ENCODE data around the gene PARP8. TPM values are rescaled to one million over a fixed set of nuclear protein-coding genes. Genes with fewer than 3 reads are reported as not detected.
"Not testable (repeated sequence)": the region's sequence is repeated elsewhere in the genome, so short reads cannot be mapped to it uniquely, and the experiment has no call there.

Gene PARP8
- total and polyA plus RNA-seq, 4 donors, result 11.6 to 59.4 (median 25.3) TPM

DNA sequence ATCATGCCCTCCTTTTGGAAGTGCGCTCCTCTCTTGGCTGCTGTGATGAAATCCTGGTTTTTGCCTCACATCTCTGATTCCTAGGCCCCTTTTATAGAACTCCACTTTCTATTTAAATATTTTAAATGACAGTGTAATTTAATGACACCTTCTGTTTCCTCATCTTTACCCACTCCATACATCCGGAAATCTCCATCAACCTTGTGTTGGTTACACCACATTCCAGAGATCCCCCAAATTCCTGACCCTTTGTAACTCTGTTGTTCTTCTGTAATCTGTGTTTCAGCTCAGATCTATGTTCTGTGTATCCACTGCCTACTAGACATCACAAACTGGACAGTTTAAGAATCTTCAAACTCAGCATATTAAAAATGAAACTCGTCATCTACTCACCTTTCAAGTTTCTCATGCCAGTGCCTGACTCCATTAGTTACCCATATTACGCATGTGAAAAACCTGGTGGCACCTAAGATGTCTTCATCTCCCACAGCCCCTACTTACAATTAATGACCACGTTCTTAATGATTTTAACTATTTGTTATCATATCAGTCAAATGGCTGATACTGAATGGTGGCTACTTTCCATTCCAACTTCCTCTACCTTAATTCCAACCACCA is 25.1 kb downstream of the PARP8 start:
- DNase-seq (no peak), ATAC-seq (ENCODE audit: insufficient read depth, low FRiP score) (no peak)
- H3K36me3 ChIP-seq (ENCODE audit: control insufficient read depth in 4 of 4, insufficient read depth in 4 of 4, low read length in 4 of 4), result no peaks in the 10 kb centered on the region
- H3K9ac ChIP-seq (ENCODE audit: insufficient read depth in 1 of 2, low read length in 2 of 2), result no peak overlapping the region
- H3K4me3 ChIP-seq, result no peak overlapping the region
- TF ChIP-seq, protein P1, sequence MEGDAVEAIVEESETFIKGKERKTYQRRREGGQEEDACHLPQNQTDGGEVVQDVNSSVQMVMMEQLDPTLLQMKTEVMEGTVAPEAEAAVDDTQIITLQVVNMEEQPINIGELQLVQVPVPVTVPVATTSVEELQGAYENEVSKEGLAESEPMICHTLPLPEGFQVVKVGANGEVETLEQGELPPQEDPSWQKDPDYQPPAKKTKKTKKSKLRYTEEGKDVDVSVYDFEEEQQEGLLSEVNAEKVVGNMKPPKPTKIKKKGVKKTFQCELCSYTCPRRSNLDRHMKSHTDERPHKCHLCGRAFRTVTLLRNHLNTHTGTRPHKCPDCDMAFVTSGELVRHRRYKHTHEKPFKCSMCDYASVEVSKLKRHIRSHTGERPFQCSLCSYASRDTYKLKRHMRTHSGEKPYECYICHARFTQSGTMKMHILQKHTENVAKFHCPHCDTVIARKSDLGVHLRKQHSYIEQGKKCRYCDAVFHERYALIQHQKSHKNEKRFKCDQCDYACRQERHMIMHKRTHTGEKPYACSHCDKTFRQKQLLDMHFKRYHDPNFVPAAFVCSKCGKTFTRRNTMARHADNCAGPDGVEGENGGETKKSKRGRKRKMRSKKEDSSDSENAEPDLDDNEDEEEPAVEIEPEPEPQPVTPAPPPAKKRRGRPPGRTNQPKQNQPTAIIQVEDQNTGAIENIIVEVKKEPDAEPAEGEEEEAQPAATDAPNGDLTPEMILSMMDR (IDR thresholded peaks at IDR 0.05; ENCODE audit: control extremely low read depth, extremely low read depth), result no peak
- no peaks in the 10 kb centered on the region for H3K27me3 ChIP-seq (ENCODE audit: control insufficient read depth in 3 of 3, insufficient read depth in 3 of 3, low read length in 2 of 3)
- H3K4me1 ChIP-seq (ENCODE audit: control insufficient read depth in 5 of 5, insufficient read depth in 5 of 5, low read length in 5 of 5), result peaks cover 0 to 3% (median 0%) of the 10 kb centered on the region in 5 donors
- peaks cover 0 to 2% (median 0%) of the 10 kb centered on the region in 4 donors for H3K9me3 ChIP-seq (ENCODE audit: control insufficient read depth in 4 of 4, insufficient read depth in 3 of 4, low read length in 3 of 4)
- WGBS, 2 donors, result 85 to 91% methylated on average over 5 of the region's 5 CpGs
- H3K27ac ChIP-seq (ENCODE audit: low read depth in 1 of 2, low read length in 1 of 2), result no peak overlapping the region

DNA sequence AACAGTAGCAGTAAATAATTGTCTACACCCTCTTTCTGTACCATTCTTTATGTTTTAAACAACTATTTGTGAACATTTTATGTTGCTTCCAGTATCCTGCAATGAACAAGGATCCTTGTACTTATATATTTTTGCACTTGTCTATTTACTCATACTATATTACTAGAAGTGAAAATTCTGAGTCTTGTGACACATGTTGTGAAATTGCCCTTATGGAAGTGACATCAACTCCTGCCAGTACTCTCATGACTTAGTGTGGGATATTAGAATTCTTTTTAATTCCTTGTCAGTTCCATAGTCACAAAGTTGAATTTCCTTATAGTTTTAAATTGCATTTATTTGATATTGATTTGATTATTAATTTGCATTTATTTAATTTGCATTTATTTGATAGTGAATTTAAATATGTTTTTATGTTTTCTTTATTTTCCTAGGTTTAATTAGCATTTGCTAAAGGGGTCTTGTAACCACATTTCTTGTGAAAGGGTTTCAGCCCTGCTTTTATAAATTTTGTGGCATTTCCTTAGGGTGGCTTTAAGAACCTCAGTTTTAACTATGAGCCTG is 27.7 kb downstream of the PARP8 start:
- Histone ChIP-seq H3K27me3 (ENCODE audit: control insufficient read depth in 3 of 3, insufficient read depth in 3 of 3, low read length in 2 of 3) (no peaks in the 10 kb centered on the region), H3K4me3 (no peak overlapping the region), H3K9ac (ENCODE audit: insufficient read depth in 1 of 2, low read length in 2 of 2) (no peak overlapping the region), H3K36me3 (ENCODE audit: control insufficient read depth in 4 of 4, insufficient read depth in 4 of 4, low read length in 4 of 4) (no peaks in the 10 kb centered on the region), H3K27ac (ENCODE audit: low read depth in 1 of 2, low read length in 1 of 2) (no peak overlapping the region), H3K4me1 (ENCODE audit: control insufficient read depth in 5 of 5, insufficient read depth in 5 of 5, low read length in 5 of 5) (peaks cover 0 to 3% (median 0%) of the 10 kb centered on the region in 5 donors), H3K9me3 (ENCODE audit: control insufficient read depth in 4 of 4, insufficient read depth in 3 of 4, low read length in 3 of 4) (no peaks in the 10 kb centered on the region)
- ATAC-seq (ENCODE audit: insufficient read depth, low FRiP score), result no peak
- no peak for DNase-seq
- TF ChIP-seq, protein P1 (IDR thresholded peaks at IDR 0.05; ENCODE audit: control extremely low read depth, extremely low read depth), result no peak

DNA sequence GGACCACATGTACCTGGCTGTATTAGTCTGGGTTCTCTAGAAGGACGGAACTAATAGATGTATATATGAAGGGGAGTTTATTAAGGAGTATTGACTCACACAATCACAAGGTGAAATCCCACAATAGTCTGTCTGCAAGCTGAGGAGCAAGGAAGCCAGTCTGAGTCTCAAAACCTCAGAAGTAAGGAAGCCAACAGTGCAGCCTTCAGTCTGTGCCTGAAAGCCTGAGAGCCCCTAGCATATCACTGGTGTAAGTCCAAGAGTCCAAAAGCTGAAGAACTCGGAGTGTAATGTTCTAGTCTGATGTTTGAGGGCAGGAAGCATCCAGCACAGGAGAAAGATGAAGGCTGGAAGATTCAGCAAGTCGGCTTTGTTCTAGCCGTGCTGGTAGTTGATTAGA is 28.2 kb downstream of the PARP8 start:
- H3K36me3 ChIP-seq (ENCODE audit: control insufficient read depth in 4 of 4, insufficient read depth in 4 of 4, low read length in 4 of 4); DNase-seq; H3K9me3 ChIP-seq (ENCODE audit: control insufficient read depth in 4 of 4, insufficient read depth in 3 of 4, low read length in 3 of 4); H3K9ac ChIP-seq (ENCODE audit: insufficient read depth in 1 of 2, low read length in 2 of 2); H3K27ac ChIP-seq (ENCODE audit: low read depth in 1 of 2, low read length in 1 of 2); H3K4me1 ChIP-seq (ENCODE audit: control insufficient read depth in 5 of 5, insufficient read depth in 5 of 5, low read length in 5 of 5); ATAC-seq (ENCODE audit: insufficient read depth, low FRiP score); H3K27me3 ChIP-seq (ENCODE audit: control insufficient read depth in 3 of 3, insufficient read depth in 3 of 3, low read length in 2 of 3); H3K4me3 ChIP-seq: not testable (repeated sequence)
- WGBS, 2 donors, result 95 to 97% methylated on average over 4 of the region's 4 CpGs

DNA sequence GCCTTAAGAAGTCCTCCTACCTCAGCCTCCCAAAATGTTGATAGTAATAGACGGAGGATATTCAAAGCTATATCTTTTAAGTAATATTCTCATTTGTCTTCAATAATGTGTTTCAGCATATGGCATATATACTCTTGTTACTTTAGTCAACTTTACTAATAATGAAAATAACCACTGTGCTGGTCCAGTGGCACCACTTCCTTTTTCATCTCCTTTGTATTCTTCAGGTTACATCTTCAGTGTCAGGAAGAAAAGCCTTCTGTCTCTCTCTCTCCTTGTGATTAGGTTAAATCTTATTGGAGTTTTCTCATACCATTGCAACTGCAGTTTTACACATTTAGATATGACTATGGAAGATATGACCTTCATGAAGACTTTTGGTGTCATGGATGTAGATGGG is 31.3 kb downstream of the PARP8 start:
- no peak overlapping the region for H3K9ac ChIP-seq (ENCODE audit: insufficient read depth in 1 of 2, low read length in 2 of 2)
- 96 to 100% methylated on average over 1 of the region's 1 CpG for WGBS, 2 donors
- no peak overlapping the region for H3K27ac ChIP-seq (ENCODE audit: low read depth in 1 of 2, low read length in 1 of 2)
- no peaks in the 10 kb centered on the region for H3K36me3 ChIP-seq (ENCODE audit: control insufficient read depth in 4 of 4, insufficient read depth in 4 of 4, low read length in 4 of 4)
- no peaks in the 10 kb centered on the region for H3K9me3 ChIP-seq (ENCODE audit: control insufficient read depth in 4 of 4, insufficient read depth in 3 of 4, low read length in 3 of 4)
- H3K4me3 ChIP-seq, result no peak overlapping the region
- TF ChIP-seq, protein P1 (IDR thresholded peaks at IDR 0.05; ENCODE audit: control extremely low read depth, extremely low read depth), result no peak
- H3K27me3 ChIP-seq (ENCODE audit: control insufficient read depth in 3 of 3, insufficient read depth in 3 of 3, low read length in 2 of 3), result no peaks in the 10 kb centered on the region
- ATAC-seq (ENCODE audit: insufficient read depth, low FRiP score) (no peak), DNase-seq (no peak)
- peaks cover 0 to 3% (median 0%) of the 10 kb centered on the region in 5 donors for H3K4me1 ChIP-seq (ENCODE audit: control insufficient read depth in 5 of 5, insufficient read depth in 5 of 5, low read length in 5 of 5)
